GM19372 (cell line): ENCODE measurements around the gene ATAT1.
A peak's percentile ranks its signal among the peaks of the same experiment; 100 is the strongest.

Experiments
- ATAC-seq: cut with Tn5 transposase; IDR thresholded peaks from one replicate; pipeline ENCODE4 v1.9.1; 2021; ENCODE audit warnings: mild to moderate bottlenecking, low read depth, moderate library complexity; ENCODE audit not compliant: unreplicated experiment

The ATAT1 gene

DNA sequence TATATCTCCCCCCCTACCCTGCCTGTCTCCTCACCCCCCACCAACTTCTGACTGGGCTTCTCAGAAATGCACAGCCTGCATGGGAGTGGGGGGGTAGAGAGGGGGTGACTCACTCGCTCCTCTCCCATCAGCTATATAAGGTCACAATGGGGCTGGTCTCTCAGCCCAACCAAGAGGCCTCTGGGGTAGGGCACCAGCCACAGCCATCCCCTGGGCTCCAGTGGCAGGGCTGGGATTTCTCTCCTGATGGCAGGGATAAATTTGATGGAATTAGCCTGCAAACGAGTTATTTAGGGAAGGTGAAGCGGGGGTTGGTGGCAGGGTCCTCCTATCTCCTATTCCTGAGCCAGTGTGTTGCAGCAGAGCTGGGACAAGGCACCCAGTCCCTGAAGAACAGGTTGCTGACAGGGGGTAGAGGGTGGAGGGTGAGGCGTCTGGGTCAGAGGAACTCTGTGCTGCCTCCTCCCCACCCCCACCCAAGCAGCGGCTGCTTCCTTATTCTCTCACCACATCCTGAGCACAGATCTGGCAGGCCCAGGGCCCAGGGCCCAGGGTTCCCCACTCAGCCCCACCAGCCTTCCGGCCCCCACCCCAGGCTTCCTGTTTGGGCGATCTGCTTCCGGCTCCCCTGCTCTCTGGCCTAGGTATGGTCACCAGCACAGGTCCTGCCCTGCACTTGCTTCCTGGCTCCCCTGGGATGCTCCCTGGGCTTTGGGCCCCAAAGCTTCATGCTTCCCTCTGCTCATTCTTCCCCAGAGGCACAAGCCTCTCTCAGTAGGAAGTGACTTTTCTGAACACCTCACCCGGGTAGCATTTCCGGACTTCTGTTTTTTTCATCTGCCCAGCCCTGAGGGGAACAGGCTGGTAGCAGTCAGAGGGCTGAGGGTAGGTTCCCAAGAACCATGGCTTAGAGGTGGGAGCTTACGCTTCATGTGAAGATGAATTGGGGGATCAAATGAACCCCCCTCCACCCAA lies 55.8 kb downstream of the ATAT1 start:
- ATAC-seq = peak; percentile 44

DNA sequence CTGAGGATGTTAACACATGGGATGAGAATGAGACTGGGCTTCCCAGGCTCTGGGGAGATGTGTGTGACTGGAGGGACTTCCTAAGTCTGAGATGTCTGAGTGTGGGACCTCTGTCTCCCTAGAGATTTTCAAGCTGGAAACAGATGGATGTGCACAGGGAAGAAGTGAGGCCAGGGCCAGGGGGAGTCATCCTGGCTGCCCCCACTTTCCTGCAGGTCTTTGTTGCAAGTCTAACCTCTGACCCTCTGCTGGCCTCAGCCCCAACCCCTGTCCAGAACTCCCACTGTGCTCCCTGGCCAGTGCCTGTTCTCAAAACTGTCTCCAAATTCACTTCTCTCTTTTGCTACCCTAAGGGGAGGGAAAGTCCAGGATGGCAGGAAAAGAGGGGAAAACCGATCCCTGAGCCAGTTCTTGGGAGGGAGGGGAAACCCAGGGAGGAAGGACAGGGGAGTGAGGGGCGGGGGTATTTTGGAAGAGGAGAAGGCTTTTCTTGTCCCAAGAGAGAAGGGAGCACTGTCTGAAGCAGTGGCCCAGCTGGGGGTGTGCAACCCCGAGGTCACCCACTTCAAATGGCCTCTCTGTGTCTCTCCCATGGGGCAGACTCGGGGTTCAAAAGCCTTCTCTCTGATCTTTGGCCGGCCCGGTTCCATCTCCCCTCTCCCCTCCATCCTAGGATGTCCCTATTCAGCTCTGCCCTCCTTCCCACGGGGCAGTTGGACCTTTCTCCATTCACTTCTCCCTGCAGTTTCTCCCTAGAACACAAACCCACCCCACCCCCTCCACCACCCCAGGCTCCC lies 56.7 kb downstream of the ATAT1 start:
- no peak for ATAC-seq

GRCh38 chr6:30683980-30684338 lies 57.3 kb downstream of the ATAT1 start:
- ATAC-seq = no peak

DNA sequence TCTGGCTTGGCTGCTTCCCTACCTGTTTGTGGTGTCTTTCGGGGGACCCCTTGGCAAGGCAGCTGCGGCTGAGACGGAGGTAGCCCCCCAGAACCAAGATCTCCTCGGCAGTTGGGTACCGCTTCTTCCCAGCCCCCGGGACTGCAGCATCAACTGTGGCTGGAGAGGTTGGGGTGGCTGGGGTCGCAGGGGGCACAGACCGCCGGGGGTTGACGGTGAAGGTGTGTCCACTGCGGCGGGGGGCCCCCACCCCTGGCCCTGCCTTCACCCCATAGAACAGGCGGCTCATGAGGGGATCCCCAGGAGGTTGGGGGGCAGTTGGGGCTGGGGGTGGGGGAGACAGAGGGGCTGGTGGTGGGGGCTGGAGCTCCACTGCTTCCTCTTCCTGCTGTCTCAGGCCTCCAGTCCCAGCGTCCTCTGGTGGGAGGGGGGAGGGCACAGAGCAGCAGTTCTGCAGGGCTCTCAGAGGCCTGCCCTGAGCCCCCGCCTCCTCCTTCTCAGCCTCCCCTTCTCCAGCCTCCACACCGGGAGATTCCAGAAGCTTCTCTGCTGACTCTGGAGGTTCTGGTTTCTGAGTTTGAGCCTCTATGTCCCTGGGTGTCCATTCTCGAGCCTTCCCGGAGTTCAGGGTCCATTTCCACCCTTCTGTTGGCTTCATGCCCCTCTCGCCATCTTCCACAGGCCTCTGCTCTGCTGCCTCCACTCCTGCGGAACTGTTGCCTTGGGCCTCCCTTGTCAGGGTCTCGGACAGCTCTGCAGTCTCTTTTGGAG lies 57.9 kb downstream of the ATAT1 start:
- ATAC-seq = no peak

DNA sequence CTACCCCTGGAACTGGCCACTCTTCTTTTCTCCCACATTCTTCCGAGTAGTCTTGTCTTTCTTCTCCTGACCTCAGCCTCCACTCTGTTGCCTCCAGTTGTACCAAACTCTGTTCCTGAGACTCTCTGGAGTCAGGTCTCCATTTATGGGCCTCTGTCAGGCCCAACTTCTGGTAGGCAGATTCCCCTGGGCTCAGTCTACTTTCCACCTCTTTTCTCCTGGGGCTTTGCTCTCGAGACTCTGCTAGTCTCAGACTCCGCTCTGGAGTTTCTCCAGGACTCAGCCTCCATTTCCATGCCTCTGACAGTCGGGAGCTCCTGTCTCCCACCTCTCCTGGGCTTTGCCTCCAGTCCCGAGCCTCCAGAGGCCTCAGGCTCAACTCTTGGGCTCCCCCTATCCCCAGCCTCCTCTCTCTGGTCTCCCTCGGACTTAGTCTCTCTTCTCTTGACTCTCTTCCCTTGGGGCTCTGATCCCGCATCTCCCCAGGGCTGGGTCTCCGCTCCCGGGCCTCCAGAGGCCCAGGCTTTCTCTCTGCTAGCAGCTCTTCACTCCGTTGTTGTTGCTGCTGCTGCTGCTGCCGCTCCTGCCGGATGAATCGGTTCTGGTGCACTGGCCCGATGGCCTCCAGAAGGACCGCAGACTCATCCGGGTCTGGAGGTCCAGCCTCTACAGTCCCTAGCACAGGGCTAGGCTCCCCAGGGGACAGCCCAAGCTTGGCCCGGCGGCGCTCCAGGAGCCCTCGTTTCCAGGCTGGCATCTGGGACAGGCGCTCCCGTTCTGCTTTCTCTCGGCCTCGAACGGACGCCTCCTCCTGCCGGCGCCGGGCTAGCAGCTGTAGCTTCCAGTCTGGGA lies 58.7 kb downstream of the ATAT1 start:
- ATAC-seq = no peak

GRCh38 chr6:30686009-30686907 lies 59.6 kb downstream of the ATAT1 start, which contains the start of gene PPP1R18:
Gene PPP1R18, minus strand, starts transcription at chr6:30686645. Its CDS starts 627 bp downstream, at chr6:30686018.
- no peak for ATAC-seq

GRCh38 chr6:30686908-30687658 lies 60.4 kb downstream of the ATAT1 start:
- ATAC-seq = peak; percentile 52

DNA sequence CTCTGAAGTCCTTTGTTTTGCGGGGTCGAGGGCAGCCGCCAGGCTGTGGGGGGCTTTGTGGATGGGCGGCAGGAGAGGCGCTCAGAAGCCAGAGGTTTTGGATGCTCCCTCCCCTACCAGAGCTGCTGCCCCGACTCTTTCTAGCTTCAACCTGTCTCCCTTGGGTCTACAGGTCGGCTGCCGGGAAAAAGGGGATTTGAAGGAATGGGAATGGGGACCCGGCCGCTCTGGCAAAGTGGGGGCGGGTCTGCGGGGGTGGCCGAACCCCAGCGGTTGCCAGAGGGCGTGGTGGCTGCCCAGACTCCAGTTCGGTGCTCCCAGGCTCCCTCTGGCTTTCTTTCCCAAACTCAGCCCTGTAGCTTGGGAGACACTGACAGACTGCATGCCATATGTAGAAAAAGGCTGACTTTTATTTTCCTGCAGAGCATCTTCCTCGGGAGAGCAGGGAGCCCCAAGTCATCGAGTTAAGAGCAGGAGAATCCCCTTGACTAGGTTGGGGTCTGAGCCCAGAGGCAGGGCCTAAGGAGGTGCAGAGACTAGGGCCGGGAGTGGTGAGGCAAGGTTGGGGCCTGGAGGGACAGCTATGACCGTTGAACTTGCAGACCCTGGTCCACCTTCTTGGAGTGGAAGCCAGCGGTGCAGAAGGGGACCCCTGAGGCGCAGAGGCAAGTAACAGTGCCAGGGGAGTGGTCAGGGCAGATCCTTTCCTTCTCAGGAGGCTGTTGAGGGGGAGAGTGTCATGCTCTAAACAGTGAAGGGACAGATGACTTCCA lies 61.2 kb downstream of the ATAT1 start:
- ATAC-seq = no peak

DNA sequence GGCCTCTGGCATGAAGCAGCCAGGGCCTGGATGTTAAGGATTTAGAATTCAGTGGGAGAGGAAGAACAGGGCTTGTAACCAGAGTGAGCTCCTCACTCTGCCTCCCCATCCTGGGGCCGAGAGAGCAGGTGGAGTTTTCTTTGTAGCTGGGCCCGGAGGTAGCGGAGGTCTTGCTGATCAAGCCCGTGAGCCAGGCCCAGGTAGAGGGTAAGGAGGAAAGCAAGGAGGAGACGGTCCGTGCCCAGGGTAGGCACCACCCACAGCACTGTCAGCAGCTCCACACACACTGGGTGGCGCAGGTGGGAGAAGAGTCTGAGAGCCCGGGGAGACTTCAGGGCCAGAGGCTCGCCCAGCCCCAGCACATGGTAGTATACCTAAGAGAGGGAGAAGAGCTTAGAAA lies 61.9 kb downstream of the ATAT1 start:
- ATAC-seq = no peak

GRCh38 chr6:30689022-30689865 lies 62.6 kb downstream of the ATAT1 start:
- ATAC-seq = no peak

DNA sequence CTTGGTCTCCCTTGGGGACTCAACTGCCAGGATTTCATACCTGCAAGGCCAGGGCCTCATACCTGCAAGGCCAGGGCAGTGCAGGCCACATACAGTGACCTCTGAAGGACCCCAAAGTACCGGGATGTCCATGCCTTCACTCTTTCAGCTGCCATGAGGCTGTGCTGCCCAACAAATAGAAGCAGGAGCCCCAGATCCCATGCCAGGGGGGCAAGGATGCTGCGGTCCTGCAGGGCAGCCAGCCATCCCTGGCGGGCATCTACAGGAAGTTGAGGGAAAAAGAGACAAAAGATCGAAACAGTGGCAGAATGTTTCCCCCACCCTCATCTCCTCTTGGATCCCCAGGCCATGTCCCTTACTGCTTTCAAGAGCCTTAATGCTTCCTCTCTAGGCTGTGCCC lies 63.3 kb downstream of the ATAT1 start:
- no peak for ATAC-seq

- no peak for ATAC-seq
Measured at GRCh38 chr6:30690403-30691207, 63.9 kb downstream of the ATAT1 start, which contains the start of gene NRM. Gene NRM, minus strand, starts transcription at chr6:30690984. Its CDS starts 10 bp downstream, at chr6:30690974.

DNA sequence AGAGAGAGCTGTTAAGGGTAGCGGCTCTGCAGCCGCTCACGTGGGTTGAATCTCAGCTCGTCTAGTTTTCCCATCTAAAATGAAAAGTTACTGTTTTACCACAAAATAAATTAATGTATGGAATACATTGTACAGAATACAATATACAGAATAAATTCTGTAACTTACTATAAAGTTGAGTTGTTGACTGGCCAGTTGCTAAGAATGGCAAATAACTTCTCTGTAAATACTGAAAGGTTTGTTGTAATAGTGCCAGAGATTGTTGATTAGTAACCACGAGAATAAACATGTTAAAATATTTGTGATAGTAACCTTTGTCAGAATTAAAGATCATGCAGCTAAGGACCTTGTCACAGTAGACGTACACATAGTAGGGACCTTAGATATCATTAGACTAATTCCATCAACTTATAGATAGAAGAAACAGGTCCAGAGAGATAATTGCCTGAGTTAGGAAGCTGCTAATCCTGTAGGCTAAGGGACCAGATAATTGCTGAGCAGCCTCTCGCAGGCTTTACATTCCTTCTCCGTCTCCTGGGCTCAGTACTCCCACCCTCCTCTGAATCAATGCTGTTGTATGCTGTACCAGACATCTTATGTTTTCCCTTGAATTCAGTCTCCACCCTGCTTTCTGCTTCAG lies 64.7 kb downstream of the ATAT1 start:
- no peak for ATAC-seq
